ENCODE data around the gene ITPR1.
"Not testable (repeated sequence)": the region's sequence is repeated elsewhere in the genome, so short reads cannot be mapped to it uniquely, and the experiment has no call there.

ITPR1 gene

GRCh38 chr3:4596612-4597011 is 103.5 kb downstream of the ITPR1 start:
- no peak for DNase-seq (ENCODE audit: low read depth)

GRCh38 chr3:4597208-4597985 is 104.2 kb downstream of the ITPR1 start:
- no peak for DNase-seq (ENCODE audit: low read depth)

GRCh38 chr3:4598232-4598631 is 105.1 kb downstream of the ITPR1 start:
- not testable (repeated sequence) for DNase-seq (ENCODE audit: low read depth)

DNA sequence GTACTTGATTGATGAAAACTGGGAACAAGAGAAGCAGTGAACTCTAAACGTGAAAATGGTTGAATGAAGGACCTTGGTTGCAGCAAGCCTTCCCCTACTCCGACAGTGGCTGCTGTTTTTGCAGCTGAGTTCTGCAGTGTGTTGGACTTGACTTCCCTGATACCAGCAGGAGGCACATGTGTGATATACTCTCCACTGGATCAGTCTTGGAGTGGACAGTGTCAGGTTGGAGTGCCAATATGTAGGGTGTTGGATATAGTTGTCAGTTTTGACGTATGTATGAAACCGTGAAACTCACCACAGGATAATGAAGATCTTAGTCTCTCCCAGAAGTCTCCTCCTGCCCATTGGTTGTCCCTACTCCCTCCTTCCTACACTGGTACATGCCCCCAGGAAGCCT is 106.5 kb downstream of the ITPR1 start:
- no peak for DNase-seq (ENCODE audit: low read depth)

- no peak for DNase-seq (ENCODE audit: low read depth)
Observed at GRCh38 chr3:4600493-4600892, 107.3 kb downstream of the ITPR1 start.

DNA sequence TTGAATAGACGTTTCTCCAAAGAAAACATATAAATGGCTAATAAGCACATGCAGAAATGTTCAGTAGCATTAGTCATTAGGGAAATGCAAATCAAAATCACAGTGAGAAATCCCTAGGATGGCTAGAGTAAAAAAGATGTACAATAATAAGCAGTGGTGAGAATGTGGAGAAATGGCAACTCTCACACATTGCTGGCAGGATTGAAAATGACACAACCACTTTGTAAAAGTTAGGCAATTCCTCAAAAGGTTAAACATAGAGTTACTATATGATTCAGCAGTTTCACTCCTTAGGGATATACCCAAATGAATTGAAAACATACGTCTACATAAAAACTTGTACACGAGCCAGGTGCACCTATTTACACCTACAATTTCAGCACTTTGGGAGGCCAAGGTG is 108.7 kb downstream of the ITPR1 start:
- no peak for DNase-seq (ENCODE audit: low read depth)

DNA sequence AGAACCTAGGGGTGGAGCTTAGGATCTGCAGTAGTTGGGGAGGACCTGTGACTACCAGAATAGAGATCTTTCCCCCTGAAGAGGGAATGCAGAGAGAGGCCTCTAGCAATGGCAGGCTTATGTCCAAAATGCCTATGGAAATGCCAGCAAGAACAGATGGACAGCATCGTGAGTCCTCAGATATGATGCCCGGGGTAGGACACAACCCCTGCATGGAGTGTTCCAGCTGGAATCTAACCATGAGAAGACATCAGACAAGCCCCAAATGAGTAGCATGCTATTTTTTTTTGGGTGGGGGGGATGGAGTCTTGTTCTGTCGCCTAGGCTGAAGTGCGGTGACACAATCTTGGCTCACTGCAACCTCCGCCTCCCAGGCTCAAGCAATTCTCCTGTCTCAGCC is 111.5 kb downstream of the ITPR1 start:
- DNase-seq (ENCODE audit: low read depth), result no peak

DNA sequence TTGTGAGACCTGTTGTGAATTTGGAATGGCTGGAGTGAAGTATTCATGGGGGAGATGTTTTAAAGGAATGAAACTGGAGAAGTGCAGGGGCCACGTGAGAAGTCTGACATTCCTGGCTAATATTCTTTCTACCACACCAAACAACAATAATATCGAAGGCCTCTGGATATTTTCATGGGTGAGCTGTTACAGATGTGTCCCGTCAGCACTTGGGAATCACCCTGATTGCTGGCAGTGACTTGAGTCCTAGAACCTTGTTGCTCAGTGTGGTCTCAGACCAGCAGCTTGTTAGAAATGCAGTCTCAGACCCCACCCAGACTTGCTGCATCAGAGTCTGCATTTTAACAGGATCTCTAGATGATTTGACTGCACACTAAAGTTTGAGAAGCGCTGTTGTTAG is 113.8 kb downstream of the ITPR1 start:
- no peak for DNase-seq (ENCODE audit: low read depth)

DNA sequence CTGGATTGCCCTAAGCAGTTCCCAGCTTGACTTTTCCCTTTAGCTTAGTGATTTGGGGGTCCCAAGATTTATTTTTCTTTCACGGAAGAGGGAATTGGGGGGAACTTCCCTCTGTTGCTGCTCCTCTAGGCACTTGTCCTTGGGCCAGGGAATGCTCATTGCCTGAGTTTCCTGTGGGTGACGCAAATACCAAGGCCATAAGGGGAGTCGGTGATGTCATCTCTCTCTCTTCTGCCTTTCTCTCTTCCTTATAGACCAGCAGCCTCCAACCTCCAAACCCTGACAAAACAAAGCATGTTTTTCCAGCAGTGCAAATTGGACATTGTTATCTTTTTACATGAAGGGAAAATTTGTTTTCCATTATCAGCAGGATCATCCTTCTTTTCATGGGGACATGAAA is 120.2 kb downstream of the ITPR1 start:
- no peak for DNase-seq (ENCODE audit: low read depth)

DNA sequence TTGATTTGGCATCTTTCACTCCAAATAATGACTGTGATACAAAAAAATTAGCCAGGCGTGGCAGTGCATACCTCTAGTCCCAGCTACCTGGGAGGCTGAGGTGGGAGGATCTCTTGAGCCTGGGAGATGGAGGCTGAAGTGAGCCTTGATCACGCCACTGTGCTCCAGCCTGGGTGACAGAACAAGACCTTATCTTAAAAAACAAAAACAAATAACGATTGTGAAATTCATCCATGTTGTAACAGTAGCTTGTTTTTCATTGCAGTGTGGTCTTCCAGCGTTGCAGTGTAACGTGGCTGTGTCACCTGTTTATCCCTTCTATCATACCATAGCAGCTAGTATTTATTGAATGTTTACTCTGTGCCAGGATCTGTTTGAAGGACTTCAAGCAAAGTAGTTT is 120.9 kb downstream of the ITPR1 start:
- no peak for DNase-seq (ENCODE audit: low read depth)

GRCh38 chr3:4614927-4615326 is 121.8 kb downstream of the ITPR1 start:
- DNase-seq (ENCODE audit: low read depth), result no peak

DNA sequence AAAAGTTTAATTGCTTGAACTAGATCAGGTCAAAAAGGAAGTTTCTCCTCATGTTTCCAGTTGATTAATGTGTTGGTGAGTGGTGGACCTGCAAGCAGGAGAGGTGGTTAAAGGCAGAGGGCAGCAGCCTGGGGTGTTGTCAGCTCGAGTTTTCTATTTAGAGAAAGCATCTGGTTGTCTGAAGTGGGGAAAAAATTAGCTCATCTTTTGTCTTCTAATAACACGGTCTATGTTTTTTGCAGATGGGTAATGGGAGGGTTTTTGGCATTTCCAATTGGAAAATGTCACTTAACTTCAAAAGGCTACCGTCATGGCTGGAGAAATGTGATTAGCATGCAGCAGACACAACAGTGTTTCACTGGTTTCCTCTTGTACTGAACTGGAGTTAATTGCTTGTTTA is 122.6 kb downstream of the ITPR1 start:
- no peak for DNase-seq (ENCODE audit: low read depth)

- no peak for DNase-seq (ENCODE audit: low read depth)
Observed at GRCh38 chr3:4623421-4623999, 130.4 kb downstream of the ITPR1 start.

- no peak for DNase-seq (ENCODE audit: low read depth)
Observed at GRCh38 chr3:4627651-4628375, 134.7 kb downstream of the ITPR1 start.

DNA sequence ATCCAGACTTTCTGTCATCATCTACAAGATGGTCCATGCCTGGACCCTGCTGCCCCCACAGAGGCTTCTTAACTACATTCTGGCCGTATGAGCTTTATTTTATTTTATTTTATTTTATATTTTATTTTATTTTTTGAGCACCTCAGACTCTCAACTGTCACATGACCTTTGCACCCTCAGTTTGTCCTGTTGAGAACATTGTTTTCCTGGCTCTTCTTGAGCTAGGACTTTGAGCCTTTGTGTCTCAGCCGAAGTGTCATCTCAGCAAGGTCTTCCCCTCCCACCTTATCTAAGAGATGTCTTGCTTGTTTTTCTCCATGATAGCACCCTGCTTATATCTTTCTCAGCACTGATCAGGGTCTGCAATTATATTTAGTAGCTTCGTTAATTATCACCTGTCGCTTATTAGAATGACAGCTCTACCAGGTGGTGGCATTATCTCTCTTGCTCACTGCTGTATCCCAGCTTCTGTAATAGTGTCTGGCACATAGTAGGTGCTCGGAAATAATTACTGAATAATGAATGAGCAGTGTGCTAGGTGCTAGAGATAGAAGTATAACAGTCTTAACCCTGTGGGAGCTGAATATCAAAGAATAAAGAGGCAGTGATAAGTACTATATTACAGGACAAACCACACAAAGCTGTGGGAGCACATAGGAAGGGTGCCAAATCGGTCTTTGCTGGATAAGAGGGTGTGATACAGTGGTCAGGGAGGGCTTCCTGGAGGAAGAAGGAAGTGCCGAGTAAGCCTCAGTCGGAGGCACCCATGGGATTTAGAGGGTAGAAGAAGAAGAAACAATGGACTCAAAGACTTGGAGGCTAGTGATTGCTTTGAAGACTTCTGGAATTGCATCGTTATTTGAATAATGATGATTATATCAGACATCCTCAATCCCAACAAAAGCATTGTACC is 136.2 kb downstream of the ITPR1 start:
- no peak for DNase-seq (ENCODE audit: low read depth)

DNA sequence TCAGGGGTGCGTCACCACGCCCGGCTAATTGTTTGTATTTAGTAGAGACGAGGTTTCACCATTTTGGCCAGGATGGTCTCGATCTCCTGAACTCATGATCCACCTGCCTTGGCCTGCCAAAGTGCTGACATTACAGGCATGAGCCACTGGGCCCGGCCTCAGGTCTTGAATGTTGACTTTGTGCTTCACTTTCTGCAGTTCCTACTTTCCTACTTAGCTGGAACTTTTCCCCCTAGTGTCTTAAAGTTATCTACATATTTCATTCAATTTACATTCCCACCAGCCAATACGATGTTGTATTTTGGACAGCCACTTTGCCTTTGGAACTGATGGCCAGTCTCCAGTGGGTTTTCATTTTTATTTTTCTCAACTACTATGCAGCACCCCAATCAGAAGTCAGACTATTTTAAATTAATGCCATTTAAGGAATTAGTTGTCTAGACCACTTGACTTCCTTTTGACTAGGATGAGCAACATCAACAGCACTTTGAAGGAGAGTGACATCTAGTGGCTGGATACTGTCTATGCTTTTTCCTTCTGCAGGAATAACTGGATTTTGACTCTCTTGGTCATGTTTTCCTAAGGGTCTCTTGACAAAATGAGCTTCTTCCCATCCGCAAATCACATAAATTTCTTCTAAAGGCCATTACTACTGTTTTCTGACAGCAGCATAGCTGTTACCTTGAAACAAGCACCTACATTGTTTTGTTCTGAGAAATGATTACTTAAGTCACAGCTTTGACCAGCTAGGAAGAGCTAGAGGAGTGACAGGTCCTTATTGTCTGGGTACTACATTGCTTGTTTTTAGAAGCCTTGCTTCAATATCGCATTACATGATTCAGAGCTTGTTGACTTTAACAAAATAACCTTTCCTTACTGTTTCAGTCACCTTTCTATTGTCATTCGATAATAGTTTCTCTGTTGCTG is 140.2 kb downstream of the ITPR1 start:
- no peak for DNase-seq (ENCODE audit: low read depth)

- DNase-seq (ENCODE audit: low read depth), result no peak
Observed at GRCh38 chr3:4634894-4635293, 141.7 kb downstream of the ITPR1 start.

GRCh38 chr3:4637265-4637664 is 144.1 kb downstream of the ITPR1 start:
- no peak for DNase-seq (ENCODE audit: low read depth)

GRCh38 chr3:4641863-4642563 is 148.9 kb downstream of the ITPR1 start:
- DNase-seq (ENCODE audit: low read depth), result no peak

DNA sequence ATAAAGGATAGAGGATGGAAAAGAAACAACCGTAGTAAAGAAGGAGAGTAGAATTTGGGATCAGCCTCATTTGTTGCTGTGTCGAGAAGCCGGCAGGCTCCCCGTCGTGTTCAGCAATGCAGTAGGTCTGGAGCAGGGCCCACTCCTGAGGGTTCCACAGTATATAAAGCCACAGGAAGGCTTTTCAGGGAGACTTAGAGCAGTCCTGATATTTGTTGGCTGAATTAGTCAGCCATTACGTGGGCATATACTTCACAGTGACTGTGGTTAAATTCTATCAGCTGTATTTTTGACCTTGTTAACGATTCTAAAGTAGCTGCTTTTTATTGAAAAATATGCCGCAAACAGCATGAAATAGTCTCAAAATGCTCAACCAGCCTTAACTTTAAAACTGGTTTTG is 149.5 kb downstream of the ITPR1 start:
- DNase-seq (ENCODE audit: low read depth), result no peak

Data from stimulated activated CD8-positive, alpha-beta memory T cell treated with anti-CD3 and anti-CD28 coated beads, Interleukin-15, amount 100 ng/mL, for 24 hours (primary cell).